ENCODE measurements around the gene ULK4.
"Not testable (repeated sequence)": the region's sequence is repeated elsewhere in the genome, so short reads cannot be mapped to it uniquely, and the experiment has no call there.

The ULK4 gene

DNA sequence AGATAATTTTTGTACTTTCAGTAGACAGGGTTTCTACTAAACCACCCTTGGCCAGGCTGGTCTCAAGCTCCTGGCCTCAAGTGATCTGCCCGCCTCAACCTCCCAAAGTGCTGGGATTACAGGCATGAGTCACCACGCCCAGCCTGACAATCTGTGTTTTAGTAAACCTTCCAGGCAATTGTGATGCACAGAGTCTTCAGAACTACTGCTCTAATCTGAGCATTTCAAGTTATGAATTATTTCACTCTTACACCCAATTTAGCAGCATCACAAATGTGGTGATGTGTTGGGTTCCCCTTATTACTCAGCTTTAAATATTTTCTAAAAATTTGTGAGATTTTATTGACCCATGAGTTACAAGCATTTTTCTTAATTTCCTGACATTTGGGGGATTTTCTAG is 94.4 kb downstream of the ULK4 start:
- no peak for DNase-seq (ENCODE audit: low spot score)

GRCh38 chr3:41866298-41866697 is 95.6 kb downstream of the ULK4 start:
- no peak for DNase-seq (ENCODE audit: low spot score)

DNA sequence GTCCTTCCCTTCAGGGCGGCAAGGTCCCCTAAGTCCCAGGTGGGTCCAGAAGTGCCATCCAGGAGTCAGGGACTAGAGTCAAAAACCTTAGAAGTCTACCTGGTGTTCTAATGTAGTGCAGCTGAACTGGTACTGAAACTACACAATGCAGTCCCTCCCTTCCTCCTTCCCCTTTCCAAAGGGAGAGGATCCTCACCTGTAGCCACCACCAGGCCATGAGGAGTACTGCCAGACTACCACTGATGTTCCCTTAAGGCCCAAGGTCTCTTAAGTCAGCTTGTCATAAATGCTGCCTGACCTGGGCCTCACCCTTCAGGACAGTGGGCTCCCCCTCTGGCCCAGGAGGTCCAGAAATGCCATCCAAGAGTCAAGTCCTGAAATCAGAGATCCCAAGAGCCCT is 98.9 kb downstream of the ULK4 start:
- peak; percentile 15 for DNase-seq (ENCODE audit: low spot score)

- DNase-seq (ENCODE audit: low spot score), result not testable (repeated sequence)
Observed at GRCh38 chr3:41860489-41860888, 101.4 kb downstream of the ULK4 start.

GRCh38 chr3:41854956-41855355 is 106.9 kb downstream of the ULK4 start:
- DNase-seq (ENCODE audit: low spot score), result no peak

DNA sequence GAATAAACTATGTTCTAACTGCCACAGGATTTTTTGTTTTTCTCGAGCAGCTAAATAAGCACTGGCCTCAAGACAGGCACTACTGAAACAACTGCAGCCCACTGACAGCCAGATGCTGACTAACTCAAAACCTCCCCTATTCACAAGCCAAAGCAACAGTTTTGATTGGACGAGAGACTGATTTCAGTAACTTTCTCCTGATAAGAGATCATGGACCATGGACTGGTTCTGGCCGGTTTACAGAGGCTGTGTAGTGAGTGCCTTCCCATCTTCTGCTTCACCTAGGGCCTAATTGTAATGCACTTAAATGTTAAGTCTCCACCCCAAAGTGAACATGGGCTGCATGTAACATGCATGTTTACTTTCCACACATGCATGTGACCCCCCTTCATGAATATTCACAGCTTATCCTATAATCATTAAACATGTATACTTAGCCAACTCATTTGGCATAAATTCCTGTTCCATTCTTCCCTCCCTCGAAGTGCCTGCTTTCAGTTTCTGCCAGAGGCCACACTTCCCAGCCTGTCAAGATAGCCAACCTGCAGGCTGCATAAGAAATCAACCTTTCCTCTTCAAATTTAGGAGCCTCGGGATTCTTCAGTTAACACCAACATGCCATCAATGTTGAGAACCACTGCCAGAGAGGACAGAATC is 108.2 kb downstream of the ULK4 start:
- DNase-seq (ENCODE audit: low spot score), result no peak

GRCh38 chr3:41848753-41849574 is 112.9 kb downstream of the ULK4 start:
- no peak for DNase-seq (ENCODE audit: low spot score)

- DNase-seq (ENCODE audit: low spot score), result no peak
Observed at GRCh38 chr3:41847679-41848078, 114.2 kb downstream of the ULK4 start.

- no peak for DNase-seq (ENCODE audit: low spot score)
Observed at GRCh38 chr3:41846850-41847249, 115.1 kb downstream of the ULK4 start.

- no peak for DNase-seq (ENCODE audit: low spot score)
Observed at GRCh38 chr3:41845826-41846225, 116.1 kb downstream of the ULK4 start.

DNA sequence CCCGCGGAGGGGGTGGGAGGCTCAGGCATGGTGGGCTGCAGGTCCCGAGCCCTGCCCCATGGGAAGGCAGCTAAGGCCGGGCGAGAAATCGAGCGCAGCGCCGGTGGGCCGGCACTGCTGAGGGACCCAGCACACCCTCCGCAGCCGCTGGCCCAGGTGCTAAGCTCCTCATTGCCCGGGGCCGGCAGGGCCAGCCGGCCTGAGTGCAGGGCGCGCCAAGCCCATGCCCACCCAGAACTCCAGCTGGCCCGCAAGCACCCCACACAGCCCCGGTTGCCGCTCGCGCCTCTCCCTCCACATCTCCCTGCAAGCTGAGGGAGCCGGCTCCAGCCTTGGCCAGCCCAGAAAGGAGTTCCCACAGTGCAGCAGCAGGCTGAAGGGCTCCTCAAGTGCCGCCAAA is 117.6 kb downstream of the ULK4 start:
- not testable (repeated sequence) for DNase-seq (ENCODE audit: low spot score)

GRCh38 chr3:41840936-41841668 is 120.8 kb downstream of the ULK4 start:
- not testable (repeated sequence) for DNase-seq (ENCODE audit: low spot score)

- no peak for DNase-seq (ENCODE audit: low spot score)
Observed at GRCh38 chr3:41836360-41837134, 125.4 kb downstream of the ULK4 start.

DNA sequence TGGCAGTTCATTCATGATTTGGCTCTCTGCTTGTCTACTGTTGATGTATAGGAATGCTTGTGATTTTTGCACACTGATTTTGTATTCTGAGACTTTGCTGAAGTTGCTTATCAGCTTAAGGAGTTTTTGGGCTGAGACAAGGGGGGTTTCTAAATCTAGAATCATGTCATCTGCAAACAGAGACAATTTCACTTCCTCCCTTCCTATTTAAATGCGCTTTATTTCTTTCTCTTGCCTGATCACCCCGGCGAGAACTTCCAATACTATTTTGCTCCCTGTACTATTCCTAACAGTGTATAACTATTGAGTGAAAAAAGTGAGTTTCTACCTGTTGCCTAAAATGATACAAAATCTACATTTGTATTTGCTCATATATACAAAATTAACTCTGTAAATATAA is 128.3 kb downstream of the ULK4 start:
- no peak for DNase-seq (ENCODE audit: low spot score)

GRCh38 chr3:41819236-41819635 is 142.7 kb downstream of the ULK4 start:
- no peak for DNase-seq (ENCODE audit: low spot score)

DNA sequence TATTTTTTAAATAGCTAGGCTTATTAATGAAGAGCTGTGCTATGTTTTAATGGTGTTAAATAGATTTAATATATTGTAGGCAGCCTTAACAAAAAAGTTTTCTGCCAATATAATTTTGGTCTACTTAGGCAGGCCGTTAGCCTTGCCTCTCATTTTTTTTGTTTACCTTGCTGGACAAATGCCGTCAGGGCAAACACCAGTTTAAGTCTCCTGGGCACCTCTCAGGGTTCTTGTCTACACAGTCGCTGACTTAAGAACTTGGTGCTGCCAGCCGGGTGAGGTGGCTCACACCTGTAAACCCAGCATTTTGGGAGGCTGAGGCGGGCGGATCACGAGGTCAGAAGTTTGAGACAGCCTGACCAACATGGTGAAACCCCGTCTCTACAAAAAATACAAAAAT is 153.3 kb downstream of the ULK4 start:
- no peak for DNase-seq (ENCODE audit: low spot score)

- DNase-seq (ENCODE audit: low spot score), result no peak
Observed at GRCh38 chr3:41808152-41808551, 153.8 kb downstream of the ULK4 start.

- no peak for DNase-seq (ENCODE audit: low spot score)
Observed at GRCh38 chr3:41794748-41795589, 166.9 kb downstream of the ULK4 start.

GRCh38 chr3:41792806-41793205 is 169.1 kb downstream of the ULK4 start:
- DNase-seq (ENCODE audit: low spot score), result no peak

DNA sequence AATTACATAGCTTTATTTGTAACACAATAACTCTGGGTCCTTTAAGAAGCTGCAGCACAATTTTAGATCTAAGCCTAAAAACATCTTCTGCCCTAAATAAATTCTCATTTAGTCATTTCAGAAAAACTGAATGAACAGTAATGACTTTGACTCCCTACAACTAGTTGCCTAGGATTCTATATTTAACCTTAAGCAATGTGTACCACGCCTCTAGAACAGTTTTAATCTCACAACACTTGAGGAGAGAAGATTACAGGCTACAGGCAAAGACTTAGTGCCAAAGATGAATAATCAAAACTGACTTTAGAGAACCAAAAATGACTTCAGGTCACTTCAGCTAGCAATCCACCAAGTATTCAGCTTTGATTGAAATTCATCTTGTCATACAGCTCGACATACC is 192.8 kb downstream of the ULK4 start:
- no peak for DNase-seq (ENCODE audit: low spot score)

- DNase-seq (ENCODE audit: low spot score), result no peak
Observed at GRCh38 chr3:41768363-41768762, 193.5 kb downstream of the ULK4 start.
